Common myeloid progenitor, CD34-positive (primary cell): ENCODE results near the gene NFU1.

Experiments used
- CTCF ChIA-PET: fragments of 350-600 bp; sonication (Branson Sonifier 250); formaldehyde crosslinking; loops from one replicate; lab custom pipeline; 2021; ENCODE audit warnings: antibody characterized with exemption; lab: Charles Lee
- POLR2A ChIA-PET: fragments of 350-600 bp; sonication (Branson Sonifier 250); formaldehyde crosslinking; loops from one replicate; lab custom pipeline; 2021; ENCODE audit warnings: antibody characterized with exemption; lab: Charles Lee
- DNase-seq, 3 donors: peaks; one replicate each; pipeline versions ENCODE4 v3.0.0 to v3.0.0-alpha.2; 2013
- H3K27ac ChIP-seq, 2 experiments: 1 replicate in 1 of 2; 2 replicates in 1 of 2; pipeline ENCODE4 v1.7.0; 2013; ENCODE audit warnings: inconsistent platforms in 2 of 2, low read length in 2 of 2, mild to moderate bottlenecking in 2 of 2, low read depth in 1 of 2, moderate library complexity in 1 of 2; ENCODE audit not compliant: severe bottlenecking in 2 of 2, insufficient read depth in 1 of 2, poor library complexity in 1 of 2
- H3K27me3 ChIP-seq, 5 experiments: replicated peaks in 2 of 5; 1 replicate in 3 of 5; 2 replicates in 2 of 5; pipeline versions ENCODE4 v1.6.1 to v1.7.0; 2013; ENCODE audit warnings: low read length in 4 of 5, mild to moderate bottlenecking in 2 of 5, moderate library complexity in 2 of 5, inconsistent platforms in 1 of 5; ENCODE audit not compliant: insufficient read depth in 5 of 5, control insufficient read depth in 4 of 5
- H3K36me3 ChIP-seq, 4 experiments: 1 replicate in 2 of 4; 2 replicates in 2 of 4; pipeline versions ENCODE4 v1.6.1 to v1.7.0; 2013; ENCODE audit warnings: low read length in 3 of 4, control low read depth in 1 of 4, mild to moderate bottlenecking in 1 of 4; ENCODE audit not compliant: control insufficient read depth in 4 of 4, insufficient read depth in 4 of 4
- H3K4me1 ChIP-seq, 4 experiments: 1 replicate in 3 of 4; 2 replicates in 1 of 4; pipeline versions ENCODE4 v1.6.1 to v1.7.1; 2013; ENCODE audit warnings: low read length in 3 of 4, mild to moderate bottlenecking in 3 of 4, control low read depth in 1 of 4, inconsistent platforms in 1 of 4, moderate library complexity in 1 of 4; ENCODE audit not compliant: control insufficient read depth in 4 of 4, insufficient read depth in 4 of 4; ENCODE audit errors: control extremely low read depth in 1 of 4
- H3K4me3 ChIP-seq, 7 experiments: 1 replicate in 4 of 7; 2 replicates in 3 of 7; pipeline versions ENCODE4 v1.5.1 to v1.7.0; 2013; ENCODE audit warnings: mild to moderate bottlenecking in 7 of 7, low read length in 6 of 7, moderate library complexity in 6 of 7, inconsistent platforms in 2 of 7, low read depth in 2 of 7, control low read depth in 1 of 7; ENCODE audit not compliant: insufficient read depth in 4 of 7, control insufficient read depth in 1 of 7; ENCODE audit errors: extremely low read depth in 1 of 7
- H3K9me3 ChIP-seq, 5 experiments: 1 replicate in 4 of 5; 2 replicates in 1 of 5; pipeline versions ENCODE4 v1.6.1 to v1.7.1; 2013; ENCODE audit warnings: low read length in 4 of 5, mild to moderate bottlenecking in 2 of 5, inconsistent platforms in 1 of 5, low read depth in 1 of 5, moderate library complexity in 1 of 5; ENCODE audit not compliant: control insufficient read depth in 4 of 5, insufficient read depth in 2 of 5; ENCODE audit errors: control extremely low read depth in 1 of 5
- WGBS: methylation state at CpG from one replicate; pipeline ENCODE4 v1.1.5; 2013; ENCODE audit not compliant: insufficient coverage; 5-methylcytosine and 5-hydroxymethylcytosine counted together

The NFU1 gene

GRCh38 chr2:69376403-69376802 lies 60.8 kb downstream of the NFU1 start:
- H3K4me1 ChIP-seq: no peaks in the 10 kb centered on the region
- no peak for DNase-seq
- POLR2A ChIA-PET: no interaction called here
- H3K4me3 ChIP-seq: no peak overlapping the region
- H3K27me3 ChIP-seq: no peaks in the 10 kb centered on the region
- peaks cover 0 to 13% (median 8%) of the 10 kb centered on the region in 4 experiments for H3K36me3 ChIP-seq
- CTCF ChIA-PET: interaction anchor here (0.7 to 2.0 kb wide), 4 partner anchors 9 to 337 kb away, joined by 3 to 7 read pairs (median 4); no protein-coding TSS in a partner anchor
- H3K27ac ChIP-seq: no peak overlapping the region
- 98% methylated on average over 5 of the region's 6 CpGs for WGBS
- H3K9me3 ChIP-seq: no peaks in the 10 kb centered on the region

- Histone ChIP-seq H3K27ac (no peak overlapping the region), H3K4me1 (no peaks in the 10 kb centered on the region), H3K27me3 (no peaks in the 10 kb centered on the region), H3K4me3 (no peak overlapping the region), H3K9me3 (no peaks in the 10 kb centered on the region), H3K36me3 (peaks cover under 1 to 17% (median 9%) of the 10 kb centered on the region in 4 experiments)
- CTCF ChIA-PET: interaction anchor here (0.7 to 2.0 kb wide), 6 partner anchors 10 to 338 kb away, joined by 3 to 7 read pairs (median 4); partner anchors contain the start of gene GFPT1
- DNase-seq: peak in 2 of 3 donors; percentile 57 to 60
- WGBS: 100% methylated on average over 5 of the region's 8 CpGs
- POLR2A ChIA-PET: no interaction called here
Observed at GRCh38 chr2:69375494-69376353, 61.5 kb downstream of the NFU1 start.

GRCh38 chr2:69372767-69373166 lies 64.5 kb downstream of the NFU1 start:
- Histone ChIP-seq H3K4me1 (no peaks in the 10 kb centered on the region), H3K27me3 (no peaks in the 10 kb centered on the region), H3K27ac (no peak overlapping the region), H3K4me3 (no peak overlapping the region), H3K9me3 (no peaks in the 10 kb centered on the region), H3K36me3 (peaks cover 15 to 44% (median 25%) of the 10 kb centered on the region in 4 experiments)
- ChIA-PET CTCF (no interaction called here), POLR2A (no interaction called here)
- no peak for DNase-seq

- H3K27ac ChIP-seq: no peak overlapping the region
- no CpG with 5 or more reads among the region's 1 CpG for WGBS
- POLR2A ChIA-PET: interaction anchor here (0.6 kb wide), 1 partner anchor 370 kb away, joined by 4 read pairs; no protein-coding TSS in a partner anchor
- H3K36me3 ChIP-seq: peaks cover 20 to 58% (median 38%) of the 10 kb centered on the region in 4 experiments
- no peak overlapping the region for H3K4me3 ChIP-seq
- CTCF ChIA-PET: interaction anchor here (1.0 to 1.1 kb wide), 3 partner anchors 15 to 370 kb away, joined by 3 to 4 read pairs (median 3); no protein-coding TSS in a partner anchor
- no peaks in the 10 kb centered on the region for H3K4me1 ChIP-seq
- H3K27me3 ChIP-seq: no peaks in the 10 kb centered on the region
- DNase-seq: no peak
- H3K9me3 ChIP-seq: no peaks in the 10 kb centered on the region
Observed at GRCh38 chr2:69369802-69370201, 67.4 kb downstream of the NFU1 start.

GRCh38 chr2:69368588-69368987 lies 68.6 kb downstream of the NFU1 start:
- CTCF ChIA-PET: no interaction called here
- POLR2A ChIA-PET: no interaction called here
- Histone ChIP-seq H3K36me3 (peaks cover 19 to 64% (median 40%) of the 10 kb centered on the region in 4 experiments), H3K4me3 (no peak overlapping the region), H3K27me3 (no peaks in the 10 kb centered on the region), H3K4me1 (no peaks in the 10 kb centered on the region), H3K9me3 (no peaks in the 10 kb centered on the region), H3K27ac (no peak overlapping the region)
- 94% methylated on average over 4 of the region's 7 CpGs for WGBS
- DNase-seq: no peak

DNA sequence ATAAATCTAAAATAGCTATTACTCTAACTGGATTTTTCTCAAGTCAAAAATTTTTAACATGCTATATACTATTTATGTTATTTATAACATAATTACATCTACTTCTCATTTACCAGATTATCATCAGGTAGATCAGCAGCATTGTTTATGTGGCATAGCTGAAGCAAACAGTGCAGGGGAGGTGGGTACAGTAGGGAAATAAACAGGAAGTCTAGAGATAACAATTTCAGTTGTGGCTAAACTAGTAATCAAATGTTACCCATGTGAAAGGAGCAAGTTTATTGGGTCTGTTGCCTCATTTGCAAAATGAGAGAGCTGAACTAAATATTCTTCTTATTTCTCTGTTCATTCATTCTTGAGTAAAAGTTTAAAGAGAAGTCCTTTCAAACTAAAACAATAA lies 77.9 kb downstream of the NFU1 start:
- CTCF ChIA-PET: interaction anchor here (0.7 to 1.2 kb wide), 2 partner anchors 15 to 30 kb away, joined by 3 read pairs; no protein-coding TSS in a partner anchor

GRCh38 chr2:69358914-69359313 lies 78.3 kb downstream of the NFU1 start:
- H3K27me3 ChIP-seq: no peaks in the 10 kb centered on the region
- POLR2A ChIA-PET: interaction anchor here (0.8 kb wide), 1 partner anchor 15 kb away, joined by 3 read pairs; no protein-coding TSS in a partner anchor
- no peak overlapping the region for H3K27ac ChIP-seq
- CTCF ChIA-PET: interaction anchor here (0.7 to 1.2 kb wide), 3 partner anchors 15 to 30 kb away, joined by 3 read pairs; no protein-coding TSS in a partner anchor
- no peaks in the 10 kb centered on the region for H3K4me1 ChIP-seq
- no peak for DNase-seq
- H3K36me3 ChIP-seq: peaks cover 21 to 79% (median 56%) of the 10 kb centered on the region in 4 experiments
- H3K4me3 ChIP-seq: no peak overlapping the region
- no peaks in the 10 kb centered on the region for H3K9me3 ChIP-seq
- 100% methylated on average over 1 of the region's 3 CpGs for WGBS

More for the DNA sequence above, 77.9 kb downstream of the NFU1 start:
- H3K4me3 ChIP-seq: no peak overlapping the region
- H3K4me1 ChIP-seq: no peaks in the 10 kb centered on the region
- peaks cover 20 to 80% (median 55%) of the 10 kb centered on the region in 4 experiments for H3K36me3 ChIP-seq
- no peak overlapping the region for H3K27ac ChIP-seq
- no peaks in the 10 kb centered on the region for H3K27me3 ChIP-seq
- DNase-seq: no peak
- H3K9me3 ChIP-seq: no peaks in the 10 kb centered on the region
- POLR2A ChIA-PET: no interaction called here
